Gastrocnemius medialis (tissue), 4 donors: ENCODE results near the gene IQGAP3.

ENCODE experiments used
- POLR2A ChIP-seq, 2 donors: fragments of 450-650 bp; IDR thresholded peaks; one replicate each; pipeline ENCODE4 v1.6.1; 2017; ENCODE audit warnings: antibody characterized with exemption in 2 of 2, mild to moderate bottlenecking in 2 of 2, moderate library complexity in 2 of 2
- TF ChIP-seq, protein P1 (sequence below), 5 experiments: fragments of 450-650 bp in 3 of 5; fragments of 200-600 bp in 2 of 5; sonication (generic) in 2 of 5; IDR thresholded peaks in 4 of 5; conservative IDR thresholded peaks in 1 of 5; 1 replicate in 4 of 5; 2 replicates in 1 of 5; pipeline ENCODE4 v1.5.1; 2016 to 2019; ENCODE audit warnings: antibody characterized with exemption in 5 of 5, mild to moderate bottlenecking in 3 of 5, moderate library complexity in 3 of 5

DNA sequence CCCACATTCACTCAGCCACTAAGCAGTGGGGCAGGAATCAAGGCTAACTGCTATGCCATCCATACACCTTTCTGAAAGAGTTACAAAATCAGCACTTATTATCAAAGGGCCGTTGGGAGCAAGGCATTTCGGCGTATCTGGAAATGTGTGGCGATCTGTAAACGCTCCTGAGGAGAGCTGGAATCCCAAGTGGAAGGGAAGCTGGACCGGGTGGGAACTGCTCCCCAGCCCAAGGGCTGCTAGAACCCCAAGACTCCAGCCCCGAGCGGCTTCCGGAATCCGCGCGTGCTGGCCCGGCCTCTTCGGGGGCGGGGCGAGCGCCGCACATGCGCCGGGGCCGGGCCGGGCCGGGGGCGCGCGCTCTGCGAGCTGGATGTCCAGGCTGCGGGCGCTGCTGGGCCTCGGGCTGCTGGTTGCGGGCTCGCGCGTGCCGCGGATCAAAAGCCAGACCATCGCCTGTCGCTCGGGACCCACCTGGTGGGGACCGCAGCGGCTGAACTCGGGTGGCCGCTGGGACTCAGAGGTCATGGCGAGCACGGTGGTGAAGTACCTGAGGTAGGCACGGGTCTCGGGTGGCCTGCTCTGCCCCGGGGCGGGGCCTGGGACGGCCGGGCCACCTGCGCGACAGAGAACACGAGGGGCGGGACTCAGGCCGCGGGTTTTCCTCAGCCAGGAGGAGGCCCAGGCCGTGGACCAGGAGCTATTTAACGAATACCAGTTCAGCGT lies 19.2 kb upstream of the IQGAP3 start, which contains the start of gene NAXE:
- TF ChIP-seq, protein P1, sequence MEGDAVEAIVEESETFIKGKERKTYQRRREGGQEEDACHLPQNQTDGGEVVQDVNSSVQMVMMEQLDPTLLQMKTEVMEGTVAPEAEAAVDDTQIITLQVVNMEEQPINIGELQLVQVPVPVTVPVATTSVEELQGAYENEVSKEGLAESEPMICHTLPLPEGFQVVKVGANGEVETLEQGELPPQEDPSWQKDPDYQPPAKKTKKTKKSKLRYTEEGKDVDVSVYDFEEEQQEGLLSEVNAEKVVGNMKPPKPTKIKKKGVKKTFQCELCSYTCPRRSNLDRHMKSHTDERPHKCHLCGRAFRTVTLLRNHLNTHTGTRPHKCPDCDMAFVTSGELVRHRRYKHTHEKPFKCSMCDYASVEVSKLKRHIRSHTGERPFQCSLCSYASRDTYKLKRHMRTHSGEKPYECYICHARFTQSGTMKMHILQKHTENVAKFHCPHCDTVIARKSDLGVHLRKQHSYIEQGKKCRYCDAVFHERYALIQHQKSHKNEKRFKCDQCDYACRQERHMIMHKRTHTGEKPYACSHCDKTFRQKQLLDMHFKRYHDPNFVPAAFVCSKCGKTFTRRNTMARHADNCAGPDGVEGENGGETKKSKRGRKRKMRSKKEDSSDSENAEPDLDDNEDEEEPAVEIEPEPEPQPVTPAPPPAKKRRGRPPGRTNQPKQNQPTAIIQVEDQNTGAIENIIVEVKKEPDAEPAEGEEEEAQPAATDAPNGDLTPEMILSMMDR (IDR thresholded peaks at IDR 0.05 in 4 of 5, conservative IDR thresholded peaks at IDR 0.05 in 1 of 5): peak in 1 of 5 experiments; percentile 5
- TF ChIP-seq POLR2A (IDR thresholded peaks at IDR 0.05): peak; percentile 69 to 76
